Measurements from ENCODE around the gene BBS12.

The BBS12 gene

DNA sequence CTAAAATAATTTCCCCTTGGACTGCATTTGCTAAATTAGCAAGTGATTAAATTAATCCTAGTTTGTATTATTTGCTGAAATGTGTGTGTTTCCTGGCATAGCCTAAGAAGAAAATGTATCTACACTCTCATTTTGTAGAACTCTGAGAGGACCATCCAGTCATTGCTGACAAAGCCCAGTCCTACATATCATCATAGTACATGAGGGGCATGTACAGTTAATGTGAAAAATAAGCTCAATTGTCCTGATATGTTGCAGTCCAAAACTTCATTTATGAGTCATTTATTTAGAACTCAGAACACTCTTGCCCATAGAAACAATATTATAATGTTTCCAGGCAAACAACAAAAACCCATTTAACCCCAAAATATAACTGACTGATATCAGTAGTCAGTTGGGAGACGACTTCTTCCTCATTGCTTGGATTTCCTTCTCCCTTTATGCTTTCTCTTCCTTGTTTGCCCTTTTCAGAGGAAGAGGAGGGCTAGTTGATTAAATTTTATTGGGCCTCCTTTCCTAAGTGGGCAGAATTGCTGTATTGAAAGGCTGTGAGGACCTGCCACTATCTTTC is 26.9 kb upstream of the BBS12 start:
- TF ChIP-seq, protein P1, sequence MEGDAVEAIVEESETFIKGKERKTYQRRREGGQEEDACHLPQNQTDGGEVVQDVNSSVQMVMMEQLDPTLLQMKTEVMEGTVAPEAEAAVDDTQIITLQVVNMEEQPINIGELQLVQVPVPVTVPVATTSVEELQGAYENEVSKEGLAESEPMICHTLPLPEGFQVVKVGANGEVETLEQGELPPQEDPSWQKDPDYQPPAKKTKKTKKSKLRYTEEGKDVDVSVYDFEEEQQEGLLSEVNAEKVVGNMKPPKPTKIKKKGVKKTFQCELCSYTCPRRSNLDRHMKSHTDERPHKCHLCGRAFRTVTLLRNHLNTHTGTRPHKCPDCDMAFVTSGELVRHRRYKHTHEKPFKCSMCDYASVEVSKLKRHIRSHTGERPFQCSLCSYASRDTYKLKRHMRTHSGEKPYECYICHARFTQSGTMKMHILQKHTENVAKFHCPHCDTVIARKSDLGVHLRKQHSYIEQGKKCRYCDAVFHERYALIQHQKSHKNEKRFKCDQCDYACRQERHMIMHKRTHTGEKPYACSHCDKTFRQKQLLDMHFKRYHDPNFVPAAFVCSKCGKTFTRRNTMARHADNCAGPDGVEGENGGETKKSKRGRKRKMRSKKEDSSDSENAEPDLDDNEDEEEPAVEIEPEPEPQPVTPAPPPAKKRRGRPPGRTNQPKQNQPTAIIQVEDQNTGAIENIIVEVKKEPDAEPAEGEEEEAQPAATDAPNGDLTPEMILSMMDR (conservative IDR thresholded peaks at IDR 0.05), result no peak
- H3K27ac ChIP-seq, result no peak overlapping the region

DNA sequence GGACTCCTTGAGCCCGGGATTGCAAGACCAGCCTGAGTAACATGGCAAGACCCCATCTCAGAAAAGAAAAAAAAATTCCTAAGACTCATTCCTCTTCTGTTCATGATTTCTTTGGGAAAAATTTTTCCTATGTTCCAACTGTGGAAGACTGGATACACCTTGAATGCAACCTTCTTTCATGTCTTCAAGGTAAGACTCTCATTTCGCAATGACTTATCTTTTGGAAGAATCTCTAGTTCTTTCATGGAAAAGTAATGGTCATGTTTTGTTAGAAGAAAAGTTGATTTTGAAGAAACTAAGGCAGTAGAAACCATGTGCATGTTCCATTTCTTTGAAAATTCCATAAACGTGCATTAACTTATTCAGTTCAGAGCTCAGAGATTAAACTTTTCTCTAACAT is 26.0 kb upstream of the BBS12 start:
- H3K27ac ChIP-seq, result no peak overlapping the region
- TF ChIP-seq, protein P1 (conservative IDR thresholded peaks at IDR 0.05), result no peak

DNA sequence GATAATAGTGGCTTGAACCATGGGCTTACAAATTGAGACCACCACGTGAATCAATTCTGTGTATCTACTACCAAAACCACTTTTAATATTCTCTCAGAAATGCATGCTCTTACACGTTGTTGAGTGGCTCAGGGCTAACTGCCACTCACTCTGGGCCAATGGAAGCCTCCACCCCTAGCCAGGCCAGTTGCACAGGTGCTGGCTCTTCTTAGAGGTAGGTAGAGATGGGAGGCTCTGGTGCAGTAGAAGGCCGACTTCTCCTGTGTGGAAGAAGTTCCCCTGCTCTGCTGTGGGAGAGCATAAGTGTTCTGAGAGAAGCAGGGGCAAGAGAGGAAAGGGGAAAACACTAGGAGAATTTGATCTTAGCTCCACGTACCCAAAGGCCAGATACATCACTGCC is 25.0 kb upstream of the BBS12 start:
- TF ChIP-seq, protein P1 (conservative IDR thresholded peaks at IDR 0.05), result no peak

DNA sequence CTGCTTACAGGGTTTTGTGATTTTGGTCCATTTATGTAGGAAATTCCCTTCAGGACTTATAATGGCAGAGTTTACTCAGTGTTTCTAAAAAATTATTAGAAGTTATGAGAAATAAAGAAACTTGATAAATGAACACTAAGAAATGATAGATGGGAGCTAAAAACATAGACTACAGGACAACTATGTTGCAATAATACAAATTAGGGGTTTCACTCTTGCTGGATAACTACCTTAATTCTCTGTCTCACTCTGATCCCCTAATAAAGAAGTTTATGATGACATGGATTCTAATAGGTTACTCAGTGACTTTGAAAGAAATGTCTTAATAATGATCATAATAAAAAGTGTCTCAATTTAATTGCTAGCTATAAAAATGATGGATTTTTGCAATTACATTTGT is 23.3 kb upstream of the BBS12 start:
- no peak overlapping the region for H3K27ac ChIP-seq
- TF ChIP-seq, protein P1 (conservative IDR thresholded peaks at IDR 0.05), result no peak

More for the DNA sequence above, 25.0 kb upstream of the BBS12 start:
- H3K27ac ChIP-seq, result no peak overlapping the region

DNA sequence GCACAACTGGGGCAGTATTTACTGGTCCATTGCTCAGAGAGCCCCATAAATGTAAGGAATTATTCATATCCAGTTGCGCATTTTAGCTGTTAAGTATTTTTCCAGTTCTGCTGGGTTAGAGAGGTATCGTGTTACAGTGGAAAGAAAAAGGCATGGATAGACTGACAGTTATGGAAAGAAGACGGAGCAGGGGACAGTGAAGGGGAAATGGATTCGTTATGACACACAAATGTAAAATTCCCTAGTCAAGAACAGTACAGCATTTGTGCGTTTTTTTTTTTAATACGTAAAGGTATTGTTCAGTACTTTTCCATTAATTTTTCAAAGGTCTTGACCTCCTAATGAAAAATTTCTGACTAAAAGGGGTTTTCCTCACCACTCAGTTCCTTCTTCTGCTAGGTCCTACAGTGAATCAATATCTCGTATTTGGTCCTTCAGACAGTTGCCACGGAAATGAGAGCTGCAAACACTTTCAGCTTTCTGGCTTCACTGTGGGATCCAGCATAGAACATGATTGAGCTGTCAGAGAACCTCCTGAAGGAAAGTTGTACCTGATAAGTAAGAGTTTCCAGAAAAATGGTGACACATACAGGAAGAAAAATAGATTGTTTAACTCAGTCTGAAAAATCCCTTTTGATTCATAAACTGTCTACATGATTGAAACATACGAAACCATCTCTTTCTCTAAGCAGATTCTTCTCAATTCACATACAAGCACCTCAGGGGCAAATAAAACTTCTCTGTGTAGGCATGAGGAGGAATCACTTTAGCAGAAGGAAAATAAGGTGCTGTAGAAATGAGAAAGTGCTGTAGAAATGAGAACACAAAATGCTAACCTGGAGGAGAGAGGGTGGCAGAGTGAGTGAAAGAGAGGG is 21.8 kb upstream of the BBS12 start:
- H3K27ac ChIP-seq, result no peak overlapping the region
- TF ChIP-seq, protein P1 (conservative IDR thresholded peaks at IDR 0.05), result no peak

DNA sequence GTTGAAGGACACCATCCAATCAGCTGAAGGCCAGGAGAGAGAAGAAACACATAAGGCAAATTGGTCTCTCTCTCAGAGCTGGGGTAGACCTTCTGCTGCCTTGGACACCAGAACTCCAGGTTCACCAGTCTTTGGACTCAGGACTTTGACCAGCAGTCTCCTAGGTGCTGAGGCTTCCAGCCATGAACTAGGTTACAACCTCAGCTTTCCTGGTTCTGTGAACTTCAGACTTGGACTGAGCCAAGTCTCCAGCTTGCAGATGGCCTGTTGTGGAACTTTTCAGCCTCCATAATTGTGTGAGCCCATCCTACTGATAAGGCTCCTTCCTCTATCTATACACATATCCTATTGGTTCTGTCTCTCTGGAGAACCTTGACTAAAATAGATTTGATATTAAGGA is 20.6 kb upstream of the BBS12 start:
- TF ChIP-seq, protein P1 (conservative IDR thresholded peaks at IDR 0.05), result no peak
- no peak overlapping the region for H3K27ac ChIP-seq

DNA sequence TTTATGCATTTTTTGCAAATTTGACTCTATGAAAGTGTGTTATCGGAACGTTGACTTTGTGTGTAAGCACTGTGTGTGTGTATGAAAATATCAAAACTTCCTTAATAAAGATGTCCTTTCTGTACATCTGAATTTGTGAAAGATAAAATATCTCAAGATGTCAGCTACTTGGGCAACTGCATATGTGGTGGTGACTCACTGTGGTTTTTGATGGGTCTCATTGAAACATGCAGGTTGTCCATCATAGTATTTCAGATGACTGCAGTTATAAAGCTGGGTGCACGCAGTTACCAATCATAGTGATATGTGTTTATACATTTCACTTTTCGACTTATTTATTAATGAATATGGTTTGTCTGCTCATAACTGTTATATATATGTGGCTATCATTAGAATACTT is 19.7 kb upstream of the BBS12 start:
- H3K27ac ChIP-seq, result no peak overlapping the region
- TF ChIP-seq, protein P1 (conservative IDR thresholded peaks at IDR 0.05), result no peak

Data from VCaP (cell line).